Mesodermal cell (in vitro differentiated cells): ENCODE results near the gene AK1.
"Not testable (repeated sequence)": the region's sequence is repeated elsewhere in the genome, so short reads cannot be mapped to it uniquely, and the experiment has no call there.

Experiments
- H3K27ac ChIP-seq: 2 replicates; pipeline ENCODE4 v1.7.0; 2013; ENCODE audit warnings: mild to moderate bottlenecking, low read depth, low read length, moderate library complexity; ENCODE audit not compliant: severe bottlenecking
- H3K36me3 ChIP-seq: 2 replicates; pipeline ENCODE4 v1.7.1; 2013; ENCODE audit warnings: mild to moderate bottlenecking, low read length, moderate library complexity; ENCODE audit not compliant: control insufficient read depth, insufficient read depth
- H3K4me1 ChIP-seq: one replicate; pipeline ENCODE4 v1.7.1; 2013; ENCODE audit warnings: mild to moderate bottlenecking, low read length; ENCODE audit not compliant: insufficient read depth, control insufficient read depth, poor library complexity, severe bottlenecking
- H3K4me3 ChIP-seq: 2 replicates; pipeline ENCODE4 v1.7.0; 2013; ENCODE audit warnings: low read length, control low read depth, mild to moderate bottlenecking; ENCODE audit not compliant: insufficient read depth, poor library complexity, severe bottlenecking; ENCODE audit errors: extremely low read depth
- H3K9me3 ChIP-seq: 2 replicates; pipeline ENCODE4 v1.7.1; 2013; ENCODE audit warnings: mild to moderate bottlenecking, low read length, moderate library complexity; ENCODE audit not compliant: control insufficient read depth
- WGBS, 2 experiments: methylation state at CpG; one replicate each; pipeline ENCODE4 v1.1.5; 2013; ENCODE audit warnings: missing lambda C conversion rate in 2 of 2; ENCODE audit not compliant: insufficient coverage in 2 of 2; 5-methylcytosine and 5-hydroxymethylcytosine counted together

The AK1 gene

DNA sequence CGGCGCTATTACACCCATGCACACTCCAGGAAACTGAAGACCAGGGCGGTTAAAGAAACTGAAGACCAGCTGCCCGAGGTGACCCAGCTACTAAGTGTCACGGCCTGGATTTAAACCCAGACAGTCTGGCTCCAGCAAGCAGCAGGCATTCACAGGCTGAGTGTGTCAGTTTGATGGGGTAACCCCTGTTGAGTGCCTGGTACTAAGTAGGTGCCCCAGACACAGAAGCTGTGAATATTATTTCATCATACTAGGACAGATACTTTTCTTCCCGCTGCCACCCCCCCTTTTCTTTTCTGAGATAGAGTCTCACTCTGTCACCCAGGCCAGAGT lies 30.3 kb downstream of the AK1 start:
- no peak overlapping the region for H3K4me3 ChIP-seq
- WGBS, 2 experiments = 87 to 97% methylated on average over 4 to 6 of the region's 6 CpGs
- peak overlapping the region; percentile 41 for H3K27ac ChIP-seq
- H3K9me3 ChIP-seq = peaks cover 29% of the 10 kb centered on the region
- peaks cover 22% of the 10 kb centered on the region for H3K4me1 ChIP-seq
- H3K36me3 ChIP-seq = peaks cover 28% of the 10 kb centered on the region

DNA sequence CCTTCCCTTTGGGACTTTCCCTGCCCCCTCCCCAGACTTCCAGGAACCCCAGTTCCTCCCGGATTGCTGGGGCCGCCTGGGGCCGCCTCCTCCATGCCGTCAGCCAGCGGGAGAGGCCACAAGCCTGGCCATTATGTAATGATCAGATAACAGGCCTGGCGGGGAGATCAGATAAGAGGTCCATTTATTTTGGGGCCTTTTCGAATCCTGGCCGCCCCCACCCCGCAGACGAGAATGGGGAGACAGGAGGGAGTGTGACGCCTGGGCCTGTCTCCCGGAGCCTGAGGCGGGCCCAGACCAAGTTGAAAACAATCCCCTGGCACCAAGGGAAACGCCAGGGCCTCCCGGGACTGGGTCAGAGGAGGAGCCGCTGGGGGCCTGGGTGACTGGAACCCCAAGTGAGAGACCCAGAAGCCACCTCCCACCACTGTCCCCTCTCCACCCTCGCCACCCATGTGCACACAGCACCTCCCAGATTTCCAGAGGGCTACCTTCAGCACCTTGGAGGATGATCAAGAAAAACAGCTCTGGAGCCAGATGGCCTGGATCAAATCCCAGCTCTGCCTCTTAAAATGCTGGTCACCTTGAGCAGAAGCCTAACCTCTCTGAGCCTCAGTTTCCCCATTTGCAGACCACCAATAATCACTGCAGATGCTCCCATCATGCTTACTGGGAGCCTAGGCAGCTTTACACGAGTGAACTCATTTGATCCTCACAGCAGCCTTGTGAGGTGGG lies 30.9 kb downstream of the AK1 start:
- peaks cover 28% of the 10 kb centered on the region for H3K36me3 ChIP-seq
- peak overlapping the region; percentile 29 for H3K27ac ChIP-seq
- peaks cover 29% of the 10 kb centered on the region for H3K9me3 ChIP-seq
- H3K4me3 ChIP-seq = no peak overlapping the region
- peaks cover 22% of the 10 kb centered on the region for H3K4me1 ChIP-seq
- WGBS, 2 experiments = 92% methylated on average over 11 to 15 of the region's 18 CpGs

DNA sequence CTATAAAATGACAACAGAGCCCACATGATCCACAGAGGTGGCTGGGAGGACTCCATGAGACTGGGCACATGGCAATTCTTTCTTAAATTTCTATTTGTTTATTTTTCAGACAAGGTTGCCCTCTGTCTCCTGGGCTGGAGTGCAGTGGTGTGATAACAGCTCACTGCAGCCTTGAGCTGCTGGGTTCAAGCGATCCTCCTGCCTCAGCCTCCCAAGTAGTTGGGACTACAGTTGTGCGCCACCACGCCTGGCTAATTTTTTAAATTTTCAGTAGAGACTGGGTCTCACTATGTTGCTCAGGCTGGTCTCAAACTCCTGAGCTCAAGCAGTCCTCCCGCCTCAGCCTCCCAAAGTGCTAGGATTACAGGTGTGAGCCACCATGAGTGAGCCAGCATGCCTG lies 31.9 kb downstream of the AK1 start:
- H3K36me3 ChIP-seq = peaks cover 24% of the 10 kb centered on the region
- peaks cover 22% of the 10 kb centered on the region for H3K4me1 ChIP-seq
- peaks cover 27% of the 10 kb centered on the region for H3K9me3 ChIP-seq
- H3K4me3 ChIP-seq = not testable (repeated sequence)
- WGBS, 2 experiments = 100% methylated on average over 4 of the region's 4 CpGs
- peak overlapping the region; percentile 87 for H3K27ac ChIP-seq

DNA sequence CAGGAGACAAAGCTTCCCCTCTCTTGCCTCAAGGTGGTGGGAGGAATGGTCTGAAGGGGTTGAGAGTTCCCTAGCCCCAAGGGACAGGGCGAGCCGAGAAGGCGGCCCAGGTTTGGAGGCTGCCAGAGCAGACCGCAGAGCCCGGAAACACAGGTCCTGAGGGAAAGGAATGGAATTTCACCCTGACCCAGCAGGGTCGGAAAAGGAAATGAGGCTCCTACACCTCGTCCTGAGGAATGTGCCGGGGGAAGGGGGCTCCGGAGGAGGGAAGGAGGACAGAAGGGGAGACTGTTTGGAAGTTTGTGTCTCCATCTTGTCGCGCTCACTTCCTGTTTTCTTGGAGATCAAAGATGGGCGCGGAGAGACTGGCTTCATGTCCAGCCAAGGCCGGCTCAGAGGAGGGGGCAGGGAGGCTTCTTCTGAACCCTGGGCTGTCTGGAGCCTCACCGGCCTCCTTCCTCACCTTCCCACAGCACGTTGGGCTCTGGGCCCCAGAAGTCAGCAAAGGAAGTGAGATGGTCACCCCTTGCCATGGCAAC lies 32.6 kb downstream of the AK1 start:
- WGBS, 2 experiments = 44 to 64% methylated on average over 5 to 13 of the region's 16 CpGs
- Histone ChIP-seq H3K4me3 (no peak overlapping the region), H3K27ac (peak overlapping the region; percentile 87)

DNA sequence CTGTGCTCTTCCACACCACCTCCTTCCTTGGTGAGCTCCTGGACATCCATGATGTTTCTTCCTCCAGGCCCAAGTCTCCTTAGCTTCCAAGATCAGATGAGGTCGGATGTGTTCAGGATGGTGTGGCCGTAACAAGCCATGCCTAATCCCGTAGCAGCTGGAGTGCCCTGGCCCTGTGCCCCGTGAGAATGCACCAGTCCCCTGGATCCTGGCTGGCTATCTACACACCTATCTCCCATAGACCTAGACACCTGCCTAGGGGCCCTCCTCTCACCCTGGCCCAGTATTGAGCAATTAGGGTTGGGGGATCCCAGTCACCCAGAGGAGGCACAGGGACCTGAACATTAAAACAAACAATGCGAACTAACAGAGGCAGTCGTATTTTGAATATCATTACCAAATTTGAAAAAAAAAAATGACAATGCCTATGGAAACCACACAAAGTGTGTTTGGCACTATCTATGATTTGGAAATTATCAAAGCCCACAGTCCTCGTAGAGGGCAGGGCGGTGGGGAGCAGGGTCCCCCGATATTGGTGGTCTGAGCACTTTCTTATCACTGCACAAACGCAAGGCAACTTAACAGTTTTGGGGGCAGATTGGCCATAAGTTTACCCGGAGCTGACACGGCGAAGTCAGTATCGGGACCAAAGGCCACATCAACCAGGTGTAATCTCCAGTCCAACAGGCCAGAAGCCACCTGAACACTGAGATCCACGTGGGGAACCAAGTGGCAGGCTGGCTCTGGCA lies 36.2 kb downstream of the AK1 start:
- H3K4me1 ChIP-seq = peaks cover 48% of the 10 kb centered on the region
- WGBS, 2 experiments = 92 to 93% methylated on average over 13 to 14 of the region's 15 CpGs
- no peak overlapping the region for H3K4me3 ChIP-seq
- peaks cover 12% of the 10 kb centered on the region for H3K36me3 ChIP-seq
- no peaks in the 10 kb centered on the region for H3K9me3 ChIP-seq
- no peak overlapping the region for H3K27ac ChIP-seq

More for the DNA sequence above, 32.6 kb downstream of the AK1 start:
- peaks cover 21% of the 10 kb centered on the region for H3K36me3 ChIP-seq
- H3K9me3 ChIP-seq = peaks cover 20% of the 10 kb centered on the region
- H3K4me1 ChIP-seq = peaks cover 22% of the 10 kb centered on the region

DNA sequence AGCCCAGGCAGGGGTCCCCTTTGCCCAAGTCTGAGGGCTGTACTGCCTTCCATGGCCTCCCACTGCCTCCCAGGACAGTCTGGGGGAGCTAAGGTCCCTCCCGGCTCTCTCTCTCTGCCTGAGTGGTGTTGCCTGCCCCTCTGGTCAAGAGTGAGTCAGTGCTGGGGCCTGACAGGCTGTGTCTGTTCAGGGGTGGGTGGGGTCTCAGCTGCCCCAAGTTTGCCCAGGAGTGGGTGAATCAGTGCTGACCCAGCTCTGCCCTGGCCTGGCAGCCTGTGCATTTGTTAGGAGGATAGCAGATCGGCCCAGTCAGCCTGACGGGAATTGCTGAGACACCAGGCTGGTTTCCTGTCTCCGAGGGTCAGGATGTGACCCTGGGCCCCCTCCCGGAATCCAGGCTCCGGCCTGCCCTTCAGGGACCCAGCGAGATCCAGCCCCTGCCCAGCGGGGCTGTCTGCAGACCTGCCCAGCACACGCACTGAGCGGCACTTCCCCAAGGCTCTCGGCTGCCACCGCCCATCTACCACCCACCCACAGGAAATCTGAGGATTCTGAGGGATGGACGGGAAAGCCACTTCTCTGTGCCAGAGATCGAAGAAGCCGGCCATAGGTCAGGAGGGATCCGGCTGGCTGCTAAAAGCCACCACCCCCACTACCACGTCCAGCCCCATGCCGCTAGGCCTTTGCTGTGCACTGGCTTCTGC lies 38.9 kb downstream of the AK1 start:
- peak overlapping the region; percentile 72 for H3K27ac ChIP-seq
- no peaks in the 10 kb centered on the region for H3K9me3 ChIP-seq
- WGBS, 2 experiments = 43 to 66% methylated on average over 13 to 15 of the region's 18 CpGs
- H3K4me1 ChIP-seq = peaks cover 43% of the 10 kb centered on the region
- no peak overlapping the region for H3K4me3 ChIP-seq
- H3K36me3 ChIP-seq = peaks cover 12% of the 10 kb centered on the region

DNA sequence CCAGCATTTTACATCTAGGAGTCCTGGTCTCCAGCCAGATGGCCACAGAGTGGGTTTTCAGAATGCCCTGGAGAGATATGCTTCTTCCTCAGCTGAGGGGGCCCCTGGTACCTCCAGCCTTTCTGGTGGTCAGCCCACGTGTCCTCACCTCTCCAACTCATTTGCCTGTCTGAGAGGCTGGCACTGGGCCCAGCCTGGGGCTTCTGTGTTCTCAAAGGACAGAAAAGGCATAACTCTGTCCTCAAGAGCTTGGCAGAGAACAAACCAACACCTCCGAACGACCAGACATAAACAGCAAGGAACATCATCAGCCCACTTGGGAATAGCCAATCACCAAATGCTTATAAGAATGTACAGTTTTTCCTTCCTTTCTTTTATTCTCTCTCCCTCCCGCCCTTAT lies 40.1 kb downstream of the AK1 start:
- Histone ChIP-seq H3K36me3 (peaks cover 7% of the 10 kb centered on the region), H3K4me1 (peaks cover 43% of the 10 kb centered on the region), H3K9me3 (no peaks in the 10 kb centered on the region), H3K27ac (peak overlapping the region; percentile 72), H3K4me3 (no peak overlapping the region)
- 86 to 94% methylated on average over 4 of the region's 4 CpGs for WGBS, 2 experiments

DNA sequence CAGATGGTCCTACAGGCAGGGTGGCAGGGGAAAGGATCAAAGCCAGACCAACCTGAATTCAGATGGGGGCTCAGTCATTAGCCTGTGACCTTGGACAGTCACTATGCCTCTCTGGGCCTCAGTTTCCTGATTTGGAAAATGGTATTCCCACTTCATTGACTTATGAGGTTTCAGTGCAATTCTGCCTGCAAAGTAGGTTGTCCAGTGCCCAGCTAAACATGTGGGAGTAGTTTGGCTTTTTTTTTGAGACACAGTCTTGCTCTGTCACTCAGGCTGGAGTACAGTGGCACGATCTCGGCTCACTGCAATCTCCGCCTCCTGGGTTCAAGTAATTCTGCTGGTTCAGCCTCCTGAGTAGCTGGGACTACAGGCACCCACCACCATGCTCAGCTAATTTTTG lies 40.9 kb downstream of the AK1 start:
- peaks cover 43% of the 10 kb centered on the region for H3K4me1 ChIP-seq
- WGBS, 2 experiments = 94 to 97% methylated on average over 3 of the region's 3 CpGs
- not testable (repeated sequence) for H3K36me3 ChIP-seq, H3K4me3 ChIP-seq, H3K9me3 ChIP-seq
- H3K27ac ChIP-seq = peak overlapping the region; percentile 88

DNA sequence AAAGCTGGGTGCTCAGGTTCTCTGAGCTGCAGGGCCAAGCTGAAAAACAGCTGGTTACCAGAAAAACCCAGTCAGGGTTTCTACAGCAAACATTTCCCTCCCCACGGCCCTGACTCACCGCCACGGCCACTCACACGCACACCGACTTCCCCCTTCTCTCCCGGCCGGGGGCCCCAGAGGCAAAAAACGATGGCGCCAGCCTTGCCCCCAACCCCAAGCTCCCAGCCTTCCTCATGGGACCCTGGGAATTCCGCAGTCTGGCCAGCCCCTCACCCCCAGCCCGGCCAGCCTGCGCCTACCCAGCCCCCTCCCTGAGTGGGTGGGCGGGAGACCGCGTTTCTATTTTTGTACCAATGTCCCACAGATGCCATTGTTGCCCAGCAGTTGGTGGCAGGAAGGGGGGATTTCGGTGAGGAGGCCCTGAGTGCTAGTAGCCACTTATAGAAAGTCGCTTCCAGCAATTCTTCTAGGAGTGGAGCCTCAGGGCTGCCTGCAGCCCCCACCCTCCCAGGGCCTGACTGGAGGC lies 41.4 kb downstream of the AK1 start:
- peaks cover 7% of the 10 kb centered on the region for H3K36me3 ChIP-seq
- no peak overlapping the region for H3K4me3 ChIP-seq
- peak overlapping the region; percentile 88 for H3K27ac ChIP-seq
- H3K9me3 ChIP-seq = no peaks in the 10 kb centered on the region
- peaks cover 43% of the 10 kb centered on the region for H3K4me1 ChIP-seq
- 55 to 65% methylated on average over 11 to 12 of the region's 17 CpGs for WGBS, 2 experiments

DNA sequence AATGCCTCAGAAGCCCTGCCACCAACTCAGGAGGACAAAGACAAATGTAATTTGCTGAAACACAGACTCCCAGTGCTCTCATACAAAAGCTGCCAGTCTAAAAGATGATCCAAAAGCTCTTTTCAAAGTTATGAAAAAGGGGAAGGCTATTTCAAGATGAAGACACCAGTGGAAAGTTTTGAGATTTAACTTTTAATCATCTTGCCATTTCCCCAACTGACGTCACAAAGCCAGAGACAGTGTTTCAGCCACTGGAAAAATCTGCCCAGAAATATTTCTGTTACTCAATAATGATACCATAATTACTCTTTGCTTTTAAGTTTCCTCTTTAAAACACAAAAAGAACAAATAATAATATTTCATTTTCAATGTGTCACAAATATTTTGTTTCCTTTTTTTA lies 43.9 kb downstream of the AK1 start:
- peaks cover 42% of the 10 kb centered on the region for H3K4me1 ChIP-seq
- H3K27ac ChIP-seq = no peak overlapping the region
- H3K4me3 ChIP-seq = no peak overlapping the region
- 100% methylated on average over 1 of the region's 1 CpG for WGBS, 2 experiments
- peaks cover 3% of the 10 kb centered on the region for H3K36me3 ChIP-seq
- H3K9me3 ChIP-seq = no peaks in the 10 kb centered on the region
